GM12875 (cell line): ENCODE results near the gene TMEM158.

Experiments used
- H3K4me3 ChIP-seq: one replicate; pipeline ENCODE4 v1.5.1; 2011; ENCODE audit warnings: low read depth, low read length, control low read depth
- TF ChIP-seq, protein P1 (sequence below): IDR thresholded peaks from 2 replicates; pipeline ENCODE4 v1.5.1; 2011; ENCODE audit warnings: low read depth, mild to moderate bottlenecking, control low read depth, inconsistent platforms, low read length, moderate library complexity, borderline replicate concordance; ENCODE audit not compliant: insufficient read depth

The TMEM158 gene

DNA sequence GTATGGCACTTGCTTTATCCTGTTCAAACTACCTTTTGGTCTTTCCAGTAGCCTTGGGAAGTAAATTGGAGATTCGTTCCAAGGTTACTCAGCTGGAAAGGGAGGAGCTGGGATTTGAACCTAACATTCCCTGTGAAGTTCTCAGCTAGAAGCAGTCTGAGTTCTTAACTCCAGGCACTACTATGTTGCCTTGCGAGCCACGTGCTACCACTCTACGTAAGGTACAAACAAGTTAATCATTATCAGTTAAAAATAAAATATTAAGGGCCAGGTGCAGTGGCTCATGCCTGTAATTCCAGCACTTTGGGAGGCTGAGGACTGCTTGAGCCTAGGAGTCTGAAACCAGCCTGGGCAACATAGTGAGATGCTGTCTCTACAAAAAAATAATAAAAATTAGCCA is 49.2 kb downstream of the TMEM158 start:
- TF ChIP-seq, protein P1, sequence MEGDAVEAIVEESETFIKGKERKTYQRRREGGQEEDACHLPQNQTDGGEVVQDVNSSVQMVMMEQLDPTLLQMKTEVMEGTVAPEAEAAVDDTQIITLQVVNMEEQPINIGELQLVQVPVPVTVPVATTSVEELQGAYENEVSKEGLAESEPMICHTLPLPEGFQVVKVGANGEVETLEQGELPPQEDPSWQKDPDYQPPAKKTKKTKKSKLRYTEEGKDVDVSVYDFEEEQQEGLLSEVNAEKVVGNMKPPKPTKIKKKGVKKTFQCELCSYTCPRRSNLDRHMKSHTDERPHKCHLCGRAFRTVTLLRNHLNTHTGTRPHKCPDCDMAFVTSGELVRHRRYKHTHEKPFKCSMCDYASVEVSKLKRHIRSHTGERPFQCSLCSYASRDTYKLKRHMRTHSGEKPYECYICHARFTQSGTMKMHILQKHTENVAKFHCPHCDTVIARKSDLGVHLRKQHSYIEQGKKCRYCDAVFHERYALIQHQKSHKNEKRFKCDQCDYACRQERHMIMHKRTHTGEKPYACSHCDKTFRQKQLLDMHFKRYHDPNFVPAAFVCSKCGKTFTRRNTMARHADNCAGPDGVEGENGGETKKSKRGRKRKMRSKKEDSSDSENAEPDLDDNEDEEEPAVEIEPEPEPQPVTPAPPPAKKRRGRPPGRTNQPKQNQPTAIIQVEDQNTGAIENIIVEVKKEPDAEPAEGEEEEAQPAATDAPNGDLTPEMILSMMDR: no peak
- H3K4me3 ChIP-seq: no peak overlapping the region
